Memory B cell (primary cell): ENCODE results near the gene SARDH.

ENCODE experiments used
- ATAC-seq: fragments of 150-1000 bp; cut with Tn5 transposase; 2 replicates; pipeline ENCODE4 v1.10.0; 2021; ENCODE audit warnings: low read depth, mild to moderate bottlenecking, moderate library complexity
- DNase-seq, 2 donors: peaks; one replicate each; pipeline ENCODE4 v3.0.0; 2022; ENCODE audit warnings: low spot score in 2 of 2
- H3K27ac Mint-ChIP-seq: one replicate; pipeline ENCODE4 v1.8.0; 2022; ENCODE audit warnings: mild to moderate bottlenecking, moderate library complexity, mixed read lengths
- H3K27me3 Mint-ChIP-seq: one replicate; pipeline ENCODE4 v1.8.0; 2022; ENCODE audit warnings: mixed read lengths
- H3K36me3 Mint-ChIP-seq: one replicate; pipeline ENCODE4 v1.8.0; 2022; ENCODE audit warnings: mild to moderate bottlenecking, mixed read lengths
- H3K4me1 Mint-ChIP-seq: one replicate; pipeline ENCODE4 v1.8.0; 2022; ENCODE audit warnings: mixed read lengths
- H3K4me3 Mint-ChIP-seq: one replicate; pipeline ENCODE4 v1.8.0; 2022; ENCODE audit warnings: mild to moderate bottlenecking, moderate library complexity, mixed read lengths
- H3K9me3 Mint-ChIP-seq: one replicate; pipeline ENCODE4 v1.8.0; 2022; ENCODE audit warnings: mixed read lengths

Gene SARDH

GRCh38 chr9:133656211-133657119 is 81.7 kb downstream of the SARDH start:
- DNase-seq (no peak), ATAC-seq (no peak)
- Mint-ChIP-seq H3K9me3 (no peaks in the 10 kb centered on the region), H3K4me1 (no peaks in the 10 kb centered on the region), H3K27me3 (peaks cover 32% of the 10 kb centered on the region), H3K4me3 (no peak overlapping the region), H3K27ac (no peak overlapping the region), H3K36me3 (no peaks in the 10 kb centered on the region)

GRCh38 chr9:133655701-133656100 is 82.5 kb downstream of the SARDH start:
- no peaks in the 10 kb centered on the region for H3K4me1 Mint-ChIP-seq
- no peak overlapping the region for H3K4me3 Mint-ChIP-seq
- H3K36me3 Mint-ChIP-seq, result no peaks in the 10 kb centered on the region
- DNase-seq, result no peak
- H3K27ac Mint-ChIP-seq, result no peak overlapping the region
- no peak for ATAC-seq
- H3K9me3 Mint-ChIP-seq, result no peaks in the 10 kb centered on the region
- H3K27me3 Mint-ChIP-seq, result peaks cover 32% of the 10 kb centered on the region

GRCh38 chr9:133654736-133655657 is 83.2 kb downstream of the SARDH start:
- Mint-ChIP-seq H3K36me3 (no peaks in the 10 kb centered on the region), H3K27me3 (peaks cover 29% of the 10 kb centered on the region), H3K4me3 (no peak overlapping the region), H3K4me1 (no peaks in the 10 kb centered on the region), H3K27ac (no peak overlapping the region), H3K9me3 (no peaks in the 10 kb centered on the region)
- ATAC-seq (no peak), DNase-seq (no peak)

GRCh38 chr9:133653638-133654037 is 84.5 kb downstream of the SARDH start:
- no peak for ATAC-seq
- H3K27me3 Mint-ChIP-seq, result peaks cover 31% of the 10 kb centered on the region

DNA sequence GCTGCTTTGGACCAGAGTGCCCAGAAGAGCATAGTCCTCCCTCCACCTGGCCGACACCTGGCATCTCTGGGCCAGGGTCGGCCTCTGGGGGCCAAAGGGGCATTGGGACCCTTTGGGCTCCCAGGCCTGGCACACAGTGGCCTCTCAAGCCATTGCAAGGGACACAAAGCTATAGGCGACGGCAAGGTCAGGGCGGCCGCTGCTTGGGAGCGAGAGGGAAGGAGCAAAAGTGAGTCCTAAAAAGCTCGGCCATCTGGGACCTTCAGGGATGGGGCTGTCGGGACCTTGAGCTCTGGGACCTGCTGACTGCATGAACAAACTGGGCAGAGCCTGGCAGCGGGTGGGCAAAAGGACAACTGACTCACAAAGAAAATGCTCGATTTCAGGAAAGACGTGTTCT is 88.1 kb downstream of the SARDH start:
- Mint-ChIP-seq H3K36me3 (no peaks in the 10 kb centered on the region), H3K27ac (no peak overlapping the region), H3K9me3 (no peaks in the 10 kb centered on the region), H3K4me1 (no peaks in the 10 kb centered on the region), H3K4me3 (no peak overlapping the region), H3K27me3 (peaks cover 19% of the 10 kb centered on the region)
- ATAC-seq (no peak), DNase-seq (no peak)

More at GRCh38 chr9:133653638-133654037, 84.5 kb downstream of the SARDH start:
- Mint-ChIP-seq H3K9me3 (no peaks in the 10 kb centered on the region), H3K36me3 (no peaks in the 10 kb centered on the region), H3K27ac (no peak overlapping the region), H3K4me1 (no peaks in the 10 kb centered on the region), H3K4me3 (no peak overlapping the region)
- DNase-seq, result no peak

GRCh38 chr9:133649194-133649593 is 89.0 kb downstream of the SARDH start:
- H3K36me3 Mint-ChIP-seq, result no peaks in the 10 kb centered on the region
- no peaks in the 10 kb centered on the region for H3K4me1 Mint-ChIP-seq
- no peak overlapping the region for H3K4me3 Mint-ChIP-seq
- DNase-seq (no peak), ATAC-seq (no peak)
- peaks cover 16% of the 10 kb centered on the region for H3K27me3 Mint-ChIP-seq
- no peak overlapping the region for H3K27ac Mint-ChIP-seq
- H3K9me3 Mint-ChIP-seq, result no peaks in the 10 kb centered on the region

DNA sequence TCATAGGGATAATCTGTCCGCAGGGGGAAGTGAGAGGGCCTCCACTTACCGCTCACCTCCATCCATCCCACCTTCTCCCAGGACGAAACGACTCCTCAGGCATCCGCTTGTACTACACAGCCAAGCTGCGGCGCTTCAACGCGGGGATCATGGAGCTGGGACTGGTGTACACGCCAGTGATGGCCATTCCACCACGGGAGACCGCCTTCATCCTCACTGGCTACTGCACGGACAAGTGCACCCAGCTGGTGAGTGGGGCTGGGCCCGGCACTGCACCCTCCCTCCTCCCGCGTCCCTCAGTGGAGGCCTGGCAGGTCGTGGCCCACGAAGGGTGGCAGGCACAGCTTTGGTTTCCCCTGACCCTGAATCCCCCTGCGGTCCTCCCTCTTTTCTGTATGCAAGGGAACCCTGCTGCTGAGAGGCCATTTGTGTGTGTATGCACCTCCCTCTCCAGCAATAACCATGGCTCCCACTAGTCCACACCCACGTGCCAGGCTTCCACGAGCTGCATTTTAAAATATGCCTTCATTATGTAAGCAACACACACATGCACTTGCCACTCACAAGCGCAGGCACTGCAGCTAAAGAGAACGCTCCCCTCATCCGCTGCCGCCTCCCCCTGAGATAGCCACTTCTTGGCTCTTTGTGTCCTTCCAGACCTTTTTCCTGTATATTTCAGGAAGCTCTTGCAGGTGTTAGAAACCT is 90.2 kb downstream of the SARDH start:
- Mint-ChIP-seq H3K36me3 (no peaks in the 10 kb centered on the region), H3K4me3 (no peak overlapping the region), H3K9me3 (no peaks in the 10 kb centered on the region), H3K27me3 (peaks cover 11% of the 10 kb centered on the region), H3K27ac (no peak overlapping the region), H3K4me1 (no peaks in the 10 kb centered on the region)
- ATAC-seq (no peak), DNase-seq (no peak)

- no peak for DNase-seq
- H3K27ac Mint-ChIP-seq, result no peak overlapping the region
- peaks cover 9% of the 10 kb centered on the region for H3K27me3 Mint-ChIP-seq
- no peak for ATAC-seq
- H3K4me3 Mint-ChIP-seq, result no peak overlapping the region
- no peaks in the 10 kb centered on the region for H3K9me3 Mint-ChIP-seq
- no peaks in the 10 kb centered on the region for H3K36me3 Mint-ChIP-seq
- no peaks in the 10 kb centered on the region for H3K4me1 Mint-ChIP-seq
These were observed 91.0 kb downstream of the SARDH start for GRCh38 chr9:133647148-133647547.

- Mint-ChIP-seq H3K27ac (no peak overlapping the region), H3K4me1 (no peaks in the 10 kb centered on the region), H3K9me3 (no peaks in the 10 kb centered on the region), H3K27me3 (peaks cover 11% of the 10 kb centered on the region), H3K4me3 (no peak overlapping the region), H3K36me3 (no peaks in the 10 kb centered on the region)
- DNase-seq, result no peak
- ATAC-seq, result no peak
These were observed 93.0 kb downstream of the SARDH start for GRCh38 chr9:133645021-133645765.

GRCh38 chr9:133643978-133644760 is 94.0 kb downstream of the SARDH start:
- Mint-ChIP-seq H3K4me3 (no peak overlapping the region), H3K27ac (no peak overlapping the region), H3K27me3 (peaks cover 12% of the 10 kb centered on the region), H3K4me1 (no peaks in the 10 kb centered on the region), H3K36me3 (no peaks in the 10 kb centered on the region), H3K9me3 (no peaks in the 10 kb centered on the region)
- no peak for DNase-seq
- no peak for ATAC-seq

- H3K36me3 Mint-ChIP-seq, result no peaks in the 10 kb centered on the region
- H3K4me1 Mint-ChIP-seq, result no peaks in the 10 kb centered on the region
- H3K27me3 Mint-ChIP-seq, result peaks cover 12% of the 10 kb centered on the region
- ATAC-seq (no peak), DNase-seq (no peak)
- H3K9me3 Mint-ChIP-seq, result no peaks in the 10 kb centered on the region
- no peak overlapping the region for H3K27ac Mint-ChIP-seq
- H3K4me3 Mint-ChIP-seq, result no peak overlapping the region
These were observed 94.8 kb downstream of the SARDH start for GRCh38 chr9:133643362-133643755.

- Mint-ChIP-seq H3K27ac (no peak overlapping the region), H3K4me3 (no peak overlapping the region), H3K4me1 (no peaks in the 10 kb centered on the region), H3K36me3 (no peaks in the 10 kb centered on the region), H3K9me3 (no peaks in the 10 kb centered on the region), H3K27me3 (peaks cover 10% of the 10 kb centered on the region)
- DNase-seq (no peak), ATAC-seq (no peak)
These were observed 95.3 kb downstream of the SARDH start for GRCh38 chr9:133642708-133643361.
